Measurements from ENCODE around the gene TAS2R42. TPM values are rescaled to one million over a fixed set of nuclear protein-coding genes. Genes with fewer than 3 reads are reported as not detected.
A peak's percentile ranks its signal among the peaks of the same experiment; 100 is the strongest.

Gene TAS2R42
- total and polyA plus RNA-seq, 2 of the 13 experiments (the other 11 are each of a cell fraction or from before 2014, with no cell fraction given), result not detected

- CTCF ChIA-PET (ENCODE audit: low intra/inter-chr PET ratio, low total read pairs), result no interaction called here
- TF ChIP-seq PCBP1 (IDR thresholded peaks at IDR 0.05; ENCODE audit: borderline replicate concordance, low read depth, low read length), result peak; percentile 78; the same call in 1 of the 2 replicates
- TF ChIP-seq TIGD3 (CRISPR knock-in tag; IDR thresholded peaks at IDR 0.05; ENCODE audit: borderline replicate concordance), result no peak
- TF ChIP-seq ZNF562 (CRISPR knock-in tag; IDR thresholded peaks at IDR 0.05; ENCODE audit: borderline replicate concordance), result no peak
- TF ChIP-seq, protein P1, sequence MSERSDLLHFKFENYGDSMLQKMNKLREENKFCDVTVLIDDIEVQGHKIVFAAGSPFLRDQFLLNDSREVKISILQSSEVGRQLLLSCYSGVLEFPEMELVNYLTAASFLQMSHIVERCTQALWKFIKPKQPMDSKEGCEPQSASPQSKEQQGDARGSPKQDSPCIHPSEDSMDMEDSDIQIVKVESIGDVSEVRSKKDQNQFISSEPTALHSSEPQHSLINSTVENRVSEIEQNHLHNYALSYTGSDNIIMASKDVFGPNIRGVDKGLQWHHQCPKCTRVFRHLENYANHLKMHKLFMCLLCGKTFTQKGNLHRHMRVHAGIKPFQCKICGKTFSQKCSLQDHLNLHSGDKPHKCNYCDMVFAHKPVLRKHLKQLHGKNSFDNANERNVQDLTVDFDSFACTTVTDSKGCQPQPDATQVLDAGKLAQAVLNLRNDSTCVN (CRISPR knock-in tag; IDR thresholded peaks at IDR 0.05; ENCODE audit: borderline replicate concordance), result no peak
- no peak for TF ChIP-seq ZNF496 (CRISPR knock-in tag; IDR thresholded peaks at IDR 0.05; ENCODE audit: insufficient replicate concordance)
- TF ChIP-seq HNRNPK (IDR thresholded peaks at IDR 0.05; ENCODE audit: low read depth, low read length, poor library complexity, severe bottlenecking), result peak; percentile 93
- TF ChIP-seq SNAPC4 (CRISPR knock-in tag; IDR thresholded peaks at IDR 0.05), result no peak
- TF ChIP-seq, protein P2, sequence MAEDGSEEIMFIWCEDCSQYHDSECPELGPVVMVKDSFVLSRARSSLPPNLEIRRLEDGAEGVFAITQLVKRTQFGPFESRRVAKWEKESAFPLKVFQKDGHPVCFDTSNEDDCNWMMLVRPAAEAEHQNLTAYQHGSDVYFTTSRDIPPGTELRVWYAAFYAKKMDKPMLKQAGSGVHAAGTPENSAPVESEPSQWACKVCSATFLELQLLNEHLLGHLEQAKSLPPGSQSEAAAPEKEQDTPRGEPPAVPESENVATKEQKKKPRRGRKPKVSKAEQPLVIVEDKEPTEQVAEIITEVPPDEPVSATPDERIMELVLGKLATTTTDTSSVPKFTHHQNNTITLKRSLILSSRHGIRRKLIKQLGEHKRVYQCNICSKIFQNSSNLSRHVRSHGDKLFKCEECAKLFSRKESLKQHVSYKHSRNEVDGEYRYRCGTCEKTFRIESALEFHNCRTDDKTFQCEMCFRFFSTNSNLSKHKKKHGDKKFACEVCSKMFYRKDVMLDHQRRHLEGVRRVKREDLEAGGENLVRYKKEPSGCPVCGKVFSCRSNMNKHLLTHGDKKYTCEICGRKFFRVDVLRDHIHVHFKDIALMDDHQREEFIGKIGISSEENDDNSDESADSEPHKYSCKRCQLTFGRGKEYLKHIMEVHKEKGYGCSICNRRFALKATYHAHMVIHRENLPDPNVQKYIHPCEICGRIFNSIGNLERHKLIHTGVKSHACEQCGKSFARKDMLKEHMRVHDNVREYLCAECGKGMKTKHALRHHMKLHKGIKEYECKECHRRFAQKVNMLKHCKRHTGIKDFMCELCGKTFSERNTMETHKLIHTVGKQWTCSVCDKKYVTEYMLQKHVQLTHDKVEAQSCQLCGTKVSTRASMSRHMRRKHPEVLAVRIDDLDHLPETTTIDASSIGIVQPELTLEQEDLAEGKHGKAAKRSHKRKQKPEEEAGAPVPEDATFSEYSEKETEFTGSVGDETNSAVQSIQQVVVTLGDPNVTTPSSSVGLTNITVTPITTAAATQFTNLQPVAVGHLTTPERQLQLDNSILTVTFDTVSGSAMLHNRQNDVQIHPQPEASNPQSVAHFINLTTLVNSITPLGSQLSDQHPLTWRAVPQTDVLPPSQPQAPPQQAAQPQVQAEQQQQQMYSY (CRISPR knock-in tag; IDR thresholded peaks at IDR 0.05), result no peak
- TF ChIP-seq PRPF4 (IDR thresholded peaks at IDR 0.05; ENCODE audit: low read depth, low read length, poor library complexity, severe bottlenecking), result no peak
- no peak for TF ChIP-seq GLMP (CRISPR knock-in tag; IDR thresholded peaks at IDR 0.05; ENCODE audit: borderline replicate concordance)
Measured at GRCh38 chr12:11178250-11178649, 8.5 kb downstream of the TAS2R42 start.

More at GRCh38 chr12:11178250-11178649, 8.5 kb downstream of the TAS2R42 start:
- no TSS peak for BruUV-seq (replicated peaks)
- Histone ChIP-seq H4K20me1 (ENCODE audit: insufficient read depth, low read length) (no peaks in the 10 kb centered on the region), H3K27me3 (ENCODE audit: control insufficient read depth in 1 of 2, insufficient read depth in 2 of 2, low read length in 2 of 2) (no peaks in the 10 kb centered on the region), H3K4me1 (ENCODE audit: insufficient read depth, low read length) (peaks cover 3% of the 10 kb centered on the region), H3K79me2 (ENCODE audit: insufficient read depth, low read length) (peaks cover 4% of the 10 kb centered on the region), H3K4me2 (ENCODE audit: low read depth, low read length) (no peak overlapping the region), H3K4me3 (replicated peaks in 1 of 3; ENCODE audit: insufficient read depth in 1 of 3, low read depth in 2 of 3, low read length in 3 of 3) (no peak overlapping the region), H3K36me3 (replicated peaks in 1 of 2; ENCODE audit: control insufficient read depth in 1 of 2, insufficient read depth in 2 of 2, low read length in 2 of 2) (no peaks in the 10 kb centered on the region), H3K9me3 (ENCODE audit: low read length) (no peaks in the 10 kb centered on the region), H3K9ac (ENCODE audit: insufficient read depth, low read depth, low read length) (no peak overlapping the region), H2AFZ (ENCODE audit: low read length) (no peak overlapping the region), H3K27ac (ENCODE audit: extremely low read length, insufficient read depth, low read length) (no peak overlapping the region)
- DNase-seq (ENCODE audit: low spot score) (no peak), ATAC-seq (no peak), FAIRE-seq (no peak)
- WGBS (ENCODE audit: low lambda C conversion rate), result 100% methylated on average over 1 of the region's 1 CpG
- in situ Hi-C loops (cut with HindIII; ENCODE audit: extremely low pct_ligation_motif_present, low pct_unique_long_range_greater_than_20kb), result no loop called here
- POLR2A ChIA-PET, result no interaction called here
- intact Hi-C loops (cut with micrococcal nuclease; ENCODE audit: unreplicated experiment), result no loop called here

Measured in HepG2 (cell line).